Activated CD8-positive, alpha-beta memory T cell treated with anti-CD3 and anti-CD28 coated beads, Interleukin-2, amount 50 U/mL, for 4 hours (primary cell): ENCODE measurements around the gene FXYD4.
"Not testable (repeated sequence)": the region's sequence is repeated elsewhere in the genome, so short reads cannot be mapped to it uniquely, and the experiment has no call there.

ENCODE experiments used
- DNase-seq: peaks from one replicate; pipeline ENCODE4 v3.0.0-alpha.2; 2020

The FXYD4 gene

DNA sequence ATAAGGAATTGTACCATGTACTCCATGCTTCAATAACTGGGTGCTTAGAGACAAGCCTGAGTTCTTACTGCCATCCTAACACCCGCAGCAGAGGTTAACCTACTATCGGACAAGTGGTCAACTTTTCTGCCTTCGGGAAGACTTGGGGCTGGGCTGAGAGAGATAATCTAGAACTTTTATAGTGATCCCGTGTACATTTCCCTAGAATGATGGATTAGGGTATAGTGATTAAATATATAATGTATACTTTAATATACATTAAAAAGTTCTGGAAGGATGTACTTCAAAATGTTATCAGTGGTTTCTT is 49.7 kb downstream of the FXYD4 start:
- no peak for DNase-seq

DNA sequence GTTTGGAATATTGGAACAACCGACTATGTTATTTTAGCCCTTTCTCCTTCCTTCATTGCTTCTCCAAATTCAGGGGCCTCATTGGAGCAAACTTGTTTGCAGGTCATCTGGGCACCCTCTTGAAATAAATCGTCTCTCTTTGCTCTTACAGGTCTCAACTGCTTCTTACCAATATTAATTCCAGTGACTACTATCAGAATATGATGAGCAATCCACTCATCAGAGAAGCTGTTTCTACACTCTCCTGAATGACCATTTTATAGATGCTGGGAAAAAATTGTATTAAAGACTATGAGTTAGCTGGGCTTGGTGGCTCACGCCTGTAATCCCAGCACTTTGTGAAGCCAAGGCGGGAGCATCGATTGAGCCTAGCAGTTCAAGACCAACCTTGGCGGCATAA is 50.1 kb downstream of the FXYD4 start:
- no peak for DNase-seq

DNA sequence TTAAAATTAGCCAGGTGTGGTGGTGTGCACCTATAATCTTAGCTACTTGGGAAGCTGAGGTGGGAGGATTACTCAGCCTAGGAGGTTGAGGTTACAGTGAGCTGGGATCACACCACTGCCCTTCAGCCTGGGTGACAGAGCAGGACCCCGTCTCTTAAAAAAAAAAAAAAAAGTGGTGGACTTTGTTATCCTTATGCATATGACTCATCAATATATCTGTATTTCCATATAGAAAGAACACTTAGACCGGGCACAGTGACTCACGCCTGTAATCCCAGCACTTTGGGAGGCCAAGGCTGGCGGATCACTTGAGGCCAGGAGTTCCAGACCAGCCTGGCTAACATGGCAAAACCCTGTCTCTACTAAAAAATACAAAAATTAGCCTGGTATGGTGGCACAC is 50.5 kb downstream of the FXYD4 start:
- not testable (repeated sequence) for DNase-seq

DNA sequence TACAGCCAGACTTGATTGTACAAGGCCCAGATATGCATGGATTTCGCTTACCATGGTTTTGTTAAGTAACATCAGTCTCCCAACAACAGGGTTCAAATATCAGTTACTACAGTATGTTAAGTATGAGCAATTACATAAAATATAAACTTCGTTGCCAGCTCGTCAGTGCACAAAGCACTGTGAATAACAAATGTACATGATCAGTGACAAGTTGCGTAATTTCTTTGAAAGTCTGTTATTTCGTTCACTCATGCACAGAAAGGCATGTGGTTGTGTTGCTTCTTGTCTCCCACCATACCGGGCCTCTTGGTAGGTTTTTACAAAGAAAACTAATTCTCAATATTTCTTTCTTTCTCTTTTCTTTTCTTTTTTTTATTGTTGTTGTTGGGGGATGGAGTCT is 53.0 kb downstream of the FXYD4 start:
- DNase-seq: no peak
